NCI-H1105 treated with DMSO at 0.1 percent for 48 hours (cell line): Measurements from ENCODE around the gene DDX24.
"Not testable (repeated sequence)": the region's sequence is repeated elsewhere in the genome, so short reads cannot be mapped to it uniquely, and the experiment has no call there.

ENCODE experiments used
- DNase-seq: peaks from one replicate; lab custom pipeline; 2025; lab: John Stamatoyannopoulos, UW

The DDX24 gene

GRCh38 chr14:94081386-94081820 lies 401 bp upstream of the DDX24 start:
- no peak for DNase-seq

DNA sequence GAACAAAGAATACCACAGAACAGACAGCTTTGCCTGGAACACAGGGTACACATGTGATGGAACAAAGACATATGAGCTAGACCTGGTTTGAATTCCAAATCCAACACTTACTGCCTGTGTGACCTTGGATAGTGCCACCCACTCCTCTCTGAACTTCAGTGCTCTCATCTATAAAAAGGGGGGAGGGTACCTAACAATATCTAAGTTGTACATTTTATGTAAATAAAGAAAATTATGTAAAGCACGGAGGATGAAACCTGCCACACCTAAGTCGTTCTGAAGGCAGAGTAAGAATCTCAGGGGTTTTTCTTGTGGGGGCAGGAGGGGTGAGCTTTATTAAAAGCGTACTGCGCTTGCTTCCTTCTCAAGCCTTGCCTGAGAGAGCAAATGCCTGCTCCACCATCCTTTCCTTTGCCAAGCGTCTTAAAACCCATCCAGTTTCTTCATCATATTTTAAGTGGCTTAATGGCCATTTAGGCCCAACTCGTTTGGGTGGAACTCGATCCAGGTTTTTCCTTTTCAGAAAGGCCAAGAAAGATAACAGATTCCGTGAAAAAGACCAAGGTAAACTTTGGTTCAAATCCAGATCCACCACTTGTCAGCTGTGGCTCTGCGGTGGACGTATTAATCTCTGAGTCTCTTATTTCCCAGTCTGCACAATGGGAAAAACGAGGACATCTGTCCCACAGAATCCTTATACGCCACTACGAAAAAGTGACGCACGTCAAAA lies 946 bp downstream of the DDX24 start:
- DNase-seq, result no peak

GRCh38 chr14:94077823-94078222 lies 3.2 kb downstream of the DDX24 start:
- DNase-seq, result no peak

GRCh38 chr14:94077111-94077821 lies 3.7 kb downstream of the DDX24 start:
- no peak for DNase-seq

DNA sequence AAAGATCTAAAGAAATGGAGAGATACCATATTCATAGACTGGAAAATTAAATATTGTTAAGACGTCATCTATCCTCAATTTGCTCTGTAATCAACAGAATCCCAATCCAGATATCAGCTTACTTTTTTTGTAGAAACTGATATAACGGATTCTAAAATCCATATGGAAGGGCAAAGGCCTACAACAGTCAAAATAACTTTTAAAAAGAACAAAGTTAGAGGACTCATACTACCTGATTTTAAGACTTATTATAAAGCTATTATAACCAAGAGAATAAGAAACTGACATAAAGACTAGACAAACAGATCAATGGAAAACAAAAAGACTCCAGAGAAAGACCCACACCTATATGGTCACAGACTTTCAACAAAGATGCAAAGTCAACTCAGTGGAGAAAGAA lies 6.0 kb downstream of the DDX24 start:
- no peak for DNase-seq

- no peak for DNase-seq
Observed at GRCh38 chr14:94074534-94074933, 6.5 kb downstream of the DDX24 start.

DNA sequence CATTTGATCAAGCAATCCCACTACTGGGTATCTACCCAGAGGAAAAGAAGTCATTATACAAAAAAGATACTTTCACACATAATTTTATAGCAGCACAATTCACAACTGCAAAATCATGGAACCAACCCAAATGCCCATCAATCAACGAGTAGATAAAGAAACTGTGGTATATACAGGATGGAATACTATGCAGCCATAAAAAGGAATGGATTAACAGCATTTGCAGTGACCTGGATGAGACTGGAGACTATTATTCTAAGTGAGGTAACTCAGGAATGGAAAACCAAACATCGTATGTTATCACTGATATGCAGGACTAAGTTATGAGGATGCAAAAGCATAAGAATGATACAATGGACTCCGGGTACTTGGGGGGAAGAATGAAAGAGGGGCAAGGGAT lies 8.9 kb downstream of the DDX24 start:
- DNase-seq, result not testable (repeated sequence)

DNA sequence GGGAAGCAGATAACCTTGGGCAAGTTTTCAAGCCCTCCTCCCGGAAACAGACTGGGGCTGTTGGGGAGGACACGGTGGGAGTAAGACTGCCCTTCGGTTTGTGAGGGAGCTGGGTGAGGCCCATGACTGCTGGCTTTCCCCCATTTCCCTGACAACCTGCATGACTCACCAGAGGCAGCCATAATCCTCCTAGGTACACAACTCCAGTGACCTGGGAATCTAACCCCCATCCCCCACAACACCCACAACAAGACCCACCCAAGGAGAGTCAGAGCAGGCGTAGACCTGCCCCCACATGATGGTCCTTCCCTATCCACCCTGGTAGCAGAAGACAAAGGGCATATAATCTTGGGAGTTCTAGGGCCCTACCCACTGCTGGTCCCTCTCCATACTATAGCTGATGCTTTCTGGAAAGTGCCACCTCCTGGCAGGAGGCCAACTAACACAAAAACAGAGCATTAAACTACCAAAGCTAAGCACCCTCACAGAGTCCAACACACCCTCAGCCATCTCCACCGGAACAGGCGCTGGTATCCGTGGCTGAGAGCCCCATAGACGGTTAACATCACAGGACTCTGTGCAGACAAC lies 14.8 kb downstream of the DDX24 start:
- peak; percentile 7 for DNase-seq

- DNase-seq, result no peak
Observed at GRCh38 chr14:94062344-94062940, 18.6 kb downstream of the DDX24 start.

DNA sequence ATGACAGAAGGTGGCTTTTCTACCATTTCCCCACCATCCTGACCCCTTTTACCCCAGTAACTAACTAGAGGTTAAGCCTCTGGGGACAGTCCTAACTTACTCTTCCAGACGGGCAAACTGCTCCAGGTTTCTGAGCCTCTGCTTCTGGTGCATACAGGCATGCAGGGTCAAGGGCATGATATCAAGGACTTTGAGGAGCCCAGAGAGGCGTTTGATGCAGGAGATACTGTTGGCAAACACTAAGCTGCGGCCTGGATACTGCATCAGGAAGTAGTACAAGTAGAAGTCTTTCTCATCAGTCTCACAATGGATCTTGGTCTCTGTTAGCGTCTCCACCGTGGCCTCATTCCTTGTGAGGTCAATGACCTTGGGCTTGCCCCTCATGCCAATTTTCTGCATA lies 21.0 kb downstream of the DDX24 start:
- DNase-seq, result no peak

GRCh38 chr14:94058674-94059138 lies 22.3 kb downstream of the DDX24 start:
- no peak for DNase-seq

GRCh38 chr14:94058128-94058673 lies 22.8 kb downstream of the DDX24 start:
- no peak for DNase-seq

GRCh38 chr14:94056579-94057308 lies 24.3 kb downstream of the DDX24 start:
- no peak for DNase-seq

DNA sequence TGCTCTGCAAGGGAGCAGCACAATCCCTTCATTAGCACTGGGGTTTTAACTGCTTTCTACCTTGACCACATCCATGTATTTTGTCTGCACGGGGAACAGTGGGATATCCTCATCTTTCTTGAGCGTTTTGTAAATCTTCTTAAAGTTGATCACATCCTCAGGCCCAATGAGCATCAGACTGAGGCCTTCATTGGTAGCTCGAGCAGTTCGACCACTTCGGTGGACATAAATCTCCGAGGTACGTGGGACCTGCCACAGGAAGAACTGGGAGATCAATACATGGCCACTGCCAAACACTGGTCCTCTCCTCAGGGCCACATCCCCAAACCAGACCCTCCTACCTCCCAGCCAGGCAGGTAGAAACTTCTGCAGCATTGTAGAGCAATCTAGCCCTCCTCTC lies 26.1 kb downstream of the DDX24 start:
- DNase-seq, result no peak

DNA sequence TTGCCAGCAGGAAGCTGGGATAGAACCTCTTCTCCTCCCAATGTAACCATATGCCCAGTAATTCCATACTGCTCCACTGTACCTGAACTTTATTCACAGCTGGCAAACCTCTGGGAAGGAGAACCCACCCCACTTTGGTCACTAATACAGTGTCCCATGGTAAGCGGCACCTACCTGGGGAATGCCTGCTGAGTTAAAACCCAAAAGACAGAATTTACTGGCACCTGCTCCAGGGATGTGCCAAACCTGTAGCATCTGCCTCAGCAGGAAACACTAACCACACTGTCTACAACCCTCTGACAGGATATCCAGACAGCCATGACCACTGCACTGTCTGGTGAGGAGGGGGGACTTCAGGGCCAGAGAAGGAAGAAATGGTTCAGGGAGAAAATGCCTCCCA lies 26.6 kb downstream of the DDX24 start:
- no peak for DNase-seq

DNA sequence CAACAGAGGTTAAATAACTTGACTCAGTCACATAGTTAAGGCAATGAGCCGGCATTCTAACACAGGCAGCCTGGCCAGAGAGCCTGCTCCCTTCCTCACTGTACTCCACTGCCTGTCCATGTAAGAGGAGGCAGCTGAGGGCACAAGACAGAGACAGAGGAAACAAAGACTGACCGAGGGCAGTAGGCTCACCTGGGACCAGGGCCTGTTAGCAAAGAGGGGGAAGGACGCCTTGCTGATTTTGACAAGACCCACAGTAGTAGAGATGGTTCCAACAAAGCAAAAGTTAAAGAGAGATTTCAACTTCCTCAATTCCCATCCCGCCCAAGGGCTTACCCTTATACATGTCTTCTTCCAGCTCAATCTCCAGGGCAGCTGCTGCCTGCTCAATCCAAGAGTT lies 28.3 kb downstream of the DDX24 start:
- DNase-seq, result no peak

GRCh38 chr14:94052199-94052598 lies 28.8 kb downstream of the DDX24 start:
- DNase-seq, result no peak

DNA sequence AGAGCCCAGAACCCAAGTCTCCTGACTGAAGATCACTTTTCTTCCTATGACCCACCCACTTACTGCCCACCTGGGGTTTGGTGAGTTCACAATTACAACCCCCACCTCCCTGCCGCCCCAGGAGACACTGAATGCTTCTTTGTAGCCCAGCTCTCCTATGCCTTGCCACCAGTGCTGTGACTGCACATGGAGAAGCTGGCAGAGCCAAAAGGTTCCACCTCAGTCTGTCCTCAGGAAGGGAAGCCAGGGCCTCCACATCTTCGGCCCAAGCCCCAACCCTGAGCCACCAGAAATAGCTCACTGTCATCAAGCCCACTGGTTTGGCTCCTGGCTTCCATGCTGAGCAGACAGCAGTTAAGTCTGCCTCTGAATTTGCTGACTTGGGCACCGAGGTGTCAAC lies 29.2 kb downstream of the DDX24 start:
- no peak for DNase-seq

DNA sequence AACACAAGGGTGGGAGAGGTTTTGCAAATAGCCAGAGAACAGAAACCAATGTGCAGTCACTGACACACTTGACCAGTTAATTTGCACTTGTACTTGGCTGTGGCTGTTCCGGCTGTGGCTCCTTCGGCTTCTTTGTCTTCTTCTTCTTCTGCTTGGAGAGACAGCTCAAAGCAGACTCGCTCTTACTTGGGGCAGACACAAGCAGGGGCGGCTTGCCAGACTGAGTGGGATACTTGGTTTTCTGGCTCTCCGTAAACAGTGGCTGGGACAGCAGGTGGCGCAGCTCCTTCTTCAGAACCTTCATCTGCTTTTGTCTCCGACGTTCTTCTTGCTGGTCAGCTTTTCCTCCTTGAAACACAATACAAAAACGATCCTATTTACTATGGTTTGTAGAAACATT lies 29.9 kb downstream of the DDX24 start:
- DNase-seq, result no peak

DNA sequence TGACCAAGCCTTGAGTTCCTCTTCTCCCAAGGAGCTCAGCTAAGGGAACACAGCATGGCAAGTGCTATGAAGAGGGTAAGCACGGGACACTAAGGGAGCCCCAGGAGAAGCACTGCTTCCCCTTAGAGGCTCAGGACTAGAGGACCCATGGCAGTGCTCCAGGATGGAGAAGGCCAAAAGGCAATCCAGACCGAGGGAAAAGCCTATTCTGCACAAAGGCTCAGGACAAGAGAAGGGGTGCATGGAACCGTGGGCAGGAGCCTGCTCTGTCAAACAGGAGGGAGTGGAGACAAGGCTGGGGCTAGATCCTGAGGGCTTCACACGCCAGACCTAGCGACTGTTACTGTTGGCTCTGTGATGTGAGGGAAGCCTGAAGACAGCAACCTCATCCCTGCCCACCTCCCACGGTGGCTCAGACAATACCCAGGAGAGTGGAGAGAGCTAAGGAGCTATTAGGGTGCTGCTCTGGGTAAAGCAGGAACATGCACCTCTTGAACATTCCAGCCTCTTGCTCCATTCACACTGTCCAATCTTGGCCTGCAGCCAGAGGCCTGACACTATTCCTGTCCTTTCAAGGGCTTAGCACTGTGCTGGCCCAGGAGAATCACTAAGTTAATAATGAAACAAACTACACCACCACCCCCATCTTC lies 30.6 kb downstream of the DDX24 start:
- DNase-seq, result no peak

- no peak for DNase-seq
Observed at GRCh38 chr14:94049625-94050023, 31.4 kb downstream of the DDX24 start.
